ENCODE measurements around the gene CTR9.

CTR9 gene

DNA sequence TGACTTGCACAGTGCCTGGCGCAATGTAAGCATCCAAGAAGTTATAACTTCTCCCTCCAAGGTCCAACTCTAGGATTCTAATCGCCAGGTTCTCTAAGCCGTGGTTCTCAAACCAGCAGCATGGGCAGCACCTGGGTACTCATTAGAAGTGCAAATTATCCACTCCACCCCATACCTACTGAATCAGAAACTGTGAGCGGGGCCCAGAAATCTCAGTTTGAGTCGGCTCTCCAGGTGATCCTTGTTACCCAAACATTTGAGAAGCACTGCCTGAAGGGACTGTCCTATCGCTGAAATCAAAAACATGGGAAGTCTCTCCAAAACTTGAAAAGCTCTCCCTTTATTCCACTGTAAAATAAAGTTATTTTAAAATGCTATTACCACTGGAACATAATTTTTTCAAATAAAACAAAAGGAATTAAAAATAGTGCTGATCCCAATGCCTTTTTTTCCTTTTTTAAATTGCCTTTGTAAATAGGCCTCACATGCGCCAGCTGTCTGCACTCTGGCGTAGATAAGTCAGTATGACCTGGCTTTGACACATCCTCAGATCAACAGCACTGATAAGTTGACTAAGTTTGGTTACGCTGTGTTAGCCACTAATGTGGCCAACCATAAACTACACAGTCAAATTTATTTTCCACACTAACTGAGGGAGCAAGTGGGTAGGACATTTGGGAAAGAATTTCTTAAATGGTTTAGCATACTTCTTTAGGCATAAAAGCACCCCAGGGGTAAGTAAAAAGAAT is 8.4 kb upstream of the CTR9 start:
- peak; percentile 64 for DNase-seq (ENCODE audit: low read depth)
- no peak overlapping the region for H3K4me3 ChIP-seq (ENCODE audit: low read length)
- TF ChIP-seq, protein P1, sequence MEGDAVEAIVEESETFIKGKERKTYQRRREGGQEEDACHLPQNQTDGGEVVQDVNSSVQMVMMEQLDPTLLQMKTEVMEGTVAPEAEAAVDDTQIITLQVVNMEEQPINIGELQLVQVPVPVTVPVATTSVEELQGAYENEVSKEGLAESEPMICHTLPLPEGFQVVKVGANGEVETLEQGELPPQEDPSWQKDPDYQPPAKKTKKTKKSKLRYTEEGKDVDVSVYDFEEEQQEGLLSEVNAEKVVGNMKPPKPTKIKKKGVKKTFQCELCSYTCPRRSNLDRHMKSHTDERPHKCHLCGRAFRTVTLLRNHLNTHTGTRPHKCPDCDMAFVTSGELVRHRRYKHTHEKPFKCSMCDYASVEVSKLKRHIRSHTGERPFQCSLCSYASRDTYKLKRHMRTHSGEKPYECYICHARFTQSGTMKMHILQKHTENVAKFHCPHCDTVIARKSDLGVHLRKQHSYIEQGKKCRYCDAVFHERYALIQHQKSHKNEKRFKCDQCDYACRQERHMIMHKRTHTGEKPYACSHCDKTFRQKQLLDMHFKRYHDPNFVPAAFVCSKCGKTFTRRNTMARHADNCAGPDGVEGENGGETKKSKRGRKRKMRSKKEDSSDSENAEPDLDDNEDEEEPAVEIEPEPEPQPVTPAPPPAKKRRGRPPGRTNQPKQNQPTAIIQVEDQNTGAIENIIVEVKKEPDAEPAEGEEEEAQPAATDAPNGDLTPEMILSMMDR (conservative IDR thresholded peaks at IDR 0.05; ENCODE audit: low read length) = no peak

DNA sequence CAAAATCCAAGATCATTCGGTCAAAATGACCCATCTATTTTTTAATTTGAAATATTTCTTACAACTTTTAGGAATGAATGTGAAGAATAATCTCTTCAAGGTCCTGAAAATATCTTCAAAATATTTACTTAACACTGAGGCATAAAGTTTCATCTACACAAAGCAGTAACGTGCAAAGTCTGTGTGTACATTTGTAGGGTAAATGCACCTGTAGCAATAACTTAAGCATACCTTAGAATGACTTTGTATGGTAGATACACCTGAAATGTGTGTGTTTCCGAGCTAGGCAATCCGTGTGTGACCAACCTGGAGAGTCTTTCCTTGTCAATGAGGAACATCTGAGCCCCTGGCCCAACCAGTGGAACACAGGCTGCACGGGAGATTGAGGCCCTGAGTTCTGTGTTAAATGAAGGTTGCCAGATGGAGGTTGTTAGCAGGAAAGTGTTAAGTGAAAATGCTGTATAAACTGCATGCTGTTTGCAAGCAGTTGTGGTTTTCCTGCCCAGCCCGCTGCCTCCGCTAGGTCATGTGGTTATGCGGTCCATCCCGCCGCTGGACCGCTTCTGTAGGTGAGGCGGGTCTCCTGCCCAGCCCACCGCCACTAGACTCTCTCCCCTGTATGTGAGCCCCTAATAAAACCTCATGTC is 7.6 kb upstream of the CTR9 start:
- DNase-seq (ENCODE audit: low read depth) = no peak
- no peak overlapping the region for H3K4me3 ChIP-seq (ENCODE audit: low read length)

DNA sequence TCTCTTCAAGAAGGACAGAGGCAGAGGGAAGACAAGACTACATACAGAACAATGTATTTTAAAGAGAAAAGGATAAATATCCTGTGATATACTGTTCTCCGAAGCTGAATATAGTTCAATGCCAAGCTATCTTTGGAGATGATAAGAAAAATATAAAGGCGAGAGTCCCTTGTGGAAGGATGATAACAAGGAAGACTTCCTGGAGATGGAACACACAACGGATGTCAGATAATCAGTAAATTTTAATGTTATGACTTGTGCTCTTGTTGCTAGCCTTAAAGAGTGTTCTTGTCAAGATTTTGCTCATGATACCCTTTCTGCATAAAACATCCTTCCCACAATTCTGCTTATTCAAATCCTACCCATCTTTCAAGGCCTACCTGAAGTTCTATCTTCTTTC is 6.8 kb upstream of the CTR9 start:
- no peak for DNase-seq (ENCODE audit: low read depth)
- TF ChIP-seq, protein P1 (conservative IDR thresholded peaks at IDR 0.05; ENCODE audit: low read length) = no peak
- H3K4me3 ChIP-seq (ENCODE audit: low read length) = no peak overlapping the region

More for the DNA sequence above, 7.6 kb upstream of the CTR9 start:
- TF ChIP-seq, protein P1 (conservative IDR thresholded peaks at IDR 0.05; ENCODE audit: low read length) = no peak

DNA sequence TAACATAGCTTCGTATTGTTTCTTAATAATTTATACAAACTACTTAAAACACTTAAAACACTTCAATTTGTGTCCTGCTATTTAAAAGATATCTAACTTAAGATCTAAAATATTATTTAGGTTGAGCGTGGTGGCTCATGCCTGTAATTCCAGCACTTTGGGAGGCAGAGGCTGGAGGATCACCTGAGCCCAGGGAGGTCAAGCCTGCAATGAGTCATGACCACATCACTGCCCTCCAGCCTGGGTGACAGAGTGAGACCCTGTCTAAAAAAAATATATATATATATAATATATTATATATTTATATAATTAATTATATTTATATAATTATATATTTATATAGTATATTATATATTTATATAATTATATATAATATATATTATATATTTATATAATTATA is 4.2 kb upstream of the CTR9 start:
- TF ChIP-seq, protein P1 (conservative IDR thresholded peaks at IDR 0.05; ENCODE audit: low read length) = no peak
- DNase-seq (ENCODE audit: low read depth) = no peak
- no peak overlapping the region for H3K4me3 ChIP-seq (ENCODE audit: low read length)

DNA sequence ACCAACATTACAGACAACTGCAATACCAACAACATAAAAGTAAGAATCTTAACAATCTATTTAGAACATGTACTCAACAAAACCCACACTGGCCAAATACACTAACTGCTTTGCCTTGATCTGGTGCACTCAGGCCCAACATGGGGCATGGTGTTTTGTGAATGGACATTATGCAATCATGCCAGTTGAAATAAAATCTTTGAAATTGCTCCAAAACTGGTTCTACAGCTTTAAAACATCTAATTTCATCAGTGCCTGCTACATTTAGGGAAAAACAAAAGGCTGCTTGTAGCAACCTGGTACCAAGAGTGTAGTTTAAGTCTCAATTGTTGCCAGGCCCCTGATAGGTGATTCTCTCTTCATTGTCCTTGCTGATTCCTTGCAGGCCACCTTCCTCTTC is 3.3 kb upstream of the CTR9 start:
- TF ChIP-seq, protein P1 (conservative IDR thresholded peaks at IDR 0.05; ENCODE audit: low read length) = no peak
- H3K4me3 ChIP-seq (ENCODE audit: low read length) = no peak overlapping the region
- DNase-seq (ENCODE audit: low read depth) = no peak

DNA sequence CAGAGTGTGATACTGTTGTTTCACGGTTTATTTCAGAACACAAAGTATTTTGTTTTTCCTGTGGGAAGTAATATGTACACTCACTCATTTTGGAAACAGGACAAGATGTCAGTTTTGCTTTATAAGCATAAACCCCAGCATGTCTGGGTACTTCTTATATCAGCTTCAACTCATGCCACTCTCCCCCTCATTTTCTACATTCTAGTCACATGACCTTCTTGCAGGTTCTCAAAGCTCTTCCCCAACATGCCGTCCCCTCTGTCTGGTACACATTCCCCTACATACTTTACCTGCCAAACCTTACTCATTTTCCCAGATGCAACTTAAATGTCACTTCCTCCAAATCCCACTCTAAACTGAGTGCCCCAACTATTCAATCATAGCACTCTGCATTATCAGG is 1.6 kb upstream of the CTR9 start:
- TF ChIP-seq, protein P1 (conservative IDR thresholded peaks at IDR 0.05; ENCODE audit: low read length) = no peak
- DNase-seq (ENCODE audit: low read depth) = no peak
- no peak overlapping the region for H3K4me3 ChIP-seq (ENCODE audit: low read length)

DNA sequence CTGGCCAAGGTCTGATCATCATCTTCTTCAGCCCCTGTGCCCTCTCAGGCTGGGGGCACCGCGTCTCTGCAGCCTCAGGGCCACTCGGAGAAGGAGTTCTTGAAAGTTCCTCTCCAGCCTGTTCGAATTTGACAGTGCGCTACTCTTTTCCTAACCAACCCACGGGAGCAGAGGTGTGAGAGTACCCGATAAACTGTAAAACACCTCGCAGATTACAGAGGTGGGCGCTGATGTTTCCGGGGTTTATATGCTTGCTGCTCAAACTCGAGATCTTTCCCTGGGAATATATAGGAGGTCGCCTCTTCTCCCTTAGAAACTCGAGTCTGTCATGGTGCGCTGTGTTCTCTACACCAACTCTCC is 515 bp downstream of the CTR9 start:
- H3K4me3 ChIP-seq (ENCODE audit: low read length) = peak overlapping the region; percentile 88
- TF ChIP-seq, protein P1 (conservative IDR thresholded peaks at IDR 0.05; ENCODE audit: low read length) = no peak
- DNase-seq (ENCODE audit: low read depth) = no peak
